ENCODE measurements around the gene HLTF. TPM values are rescaled to one million over a fixed set of nuclear protein-coding genes. Genes with fewer than 3 reads are reported as not detected.
"Not testable (repeated sequence)": the region's sequence is repeated elsewhere in the genome, so short reads cannot be mapped to it uniquely, and the experiment has no call there.

Gene HLTF
- total RNA-seq, 1 donor from 2014 or later = 42.8 TPM

DNA sequence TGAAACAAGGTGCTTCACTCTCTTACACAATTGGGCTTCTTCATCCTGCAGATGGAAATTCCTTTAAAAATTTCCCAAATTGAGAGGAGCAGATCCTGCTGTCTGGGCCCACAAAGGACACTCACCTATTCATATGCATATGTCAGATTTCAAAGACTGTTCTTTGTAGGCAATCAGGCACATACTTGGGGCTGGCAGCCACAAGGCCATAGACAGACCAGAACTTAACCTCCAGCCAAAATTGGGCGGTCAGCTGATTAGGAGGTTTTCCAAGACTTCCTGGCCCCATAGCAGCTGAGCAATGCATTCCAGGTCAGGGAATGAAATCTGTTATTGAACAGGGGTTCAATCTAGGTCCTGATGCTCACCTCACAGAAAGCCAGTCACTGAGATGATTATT, 28.1 kb upstream of the HLTF start:
- H3K4me3 Mint-ChIP-seq (ENCODE audit: low read depth) = no peak overlapping the region
- TF ChIP-seq, protein P1, sequence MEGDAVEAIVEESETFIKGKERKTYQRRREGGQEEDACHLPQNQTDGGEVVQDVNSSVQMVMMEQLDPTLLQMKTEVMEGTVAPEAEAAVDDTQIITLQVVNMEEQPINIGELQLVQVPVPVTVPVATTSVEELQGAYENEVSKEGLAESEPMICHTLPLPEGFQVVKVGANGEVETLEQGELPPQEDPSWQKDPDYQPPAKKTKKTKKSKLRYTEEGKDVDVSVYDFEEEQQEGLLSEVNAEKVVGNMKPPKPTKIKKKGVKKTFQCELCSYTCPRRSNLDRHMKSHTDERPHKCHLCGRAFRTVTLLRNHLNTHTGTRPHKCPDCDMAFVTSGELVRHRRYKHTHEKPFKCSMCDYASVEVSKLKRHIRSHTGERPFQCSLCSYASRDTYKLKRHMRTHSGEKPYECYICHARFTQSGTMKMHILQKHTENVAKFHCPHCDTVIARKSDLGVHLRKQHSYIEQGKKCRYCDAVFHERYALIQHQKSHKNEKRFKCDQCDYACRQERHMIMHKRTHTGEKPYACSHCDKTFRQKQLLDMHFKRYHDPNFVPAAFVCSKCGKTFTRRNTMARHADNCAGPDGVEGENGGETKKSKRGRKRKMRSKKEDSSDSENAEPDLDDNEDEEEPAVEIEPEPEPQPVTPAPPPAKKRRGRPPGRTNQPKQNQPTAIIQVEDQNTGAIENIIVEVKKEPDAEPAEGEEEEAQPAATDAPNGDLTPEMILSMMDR (IDR thresholded peaks at IDR 0.05; ENCODE audit: unreplicated experiment) = no peak
- H3K27me3 Mint-ChIP-seq = peaks cover 1% of the 10 kb centered on the region
- no peak for DNase-seq (ENCODE audit: low spot score, unreplicated experiment)
- H3K4me1 Mint-ChIP-seq (ENCODE audit: low read depth) = no peaks in the 10 kb centered on the region
- no peaks in the 10 kb centered on the region for H3K36me3 Mint-ChIP-seq (ENCODE audit: insufficient read depth)
- H3K9me3 Mint-ChIP-seq (ENCODE audit: low read depth) = peaks cover 8% of the 10 kb centered on the region
- peak overlapping the region; percentile 3 for H3K27ac Mint-ChIP-seq

DNA sequence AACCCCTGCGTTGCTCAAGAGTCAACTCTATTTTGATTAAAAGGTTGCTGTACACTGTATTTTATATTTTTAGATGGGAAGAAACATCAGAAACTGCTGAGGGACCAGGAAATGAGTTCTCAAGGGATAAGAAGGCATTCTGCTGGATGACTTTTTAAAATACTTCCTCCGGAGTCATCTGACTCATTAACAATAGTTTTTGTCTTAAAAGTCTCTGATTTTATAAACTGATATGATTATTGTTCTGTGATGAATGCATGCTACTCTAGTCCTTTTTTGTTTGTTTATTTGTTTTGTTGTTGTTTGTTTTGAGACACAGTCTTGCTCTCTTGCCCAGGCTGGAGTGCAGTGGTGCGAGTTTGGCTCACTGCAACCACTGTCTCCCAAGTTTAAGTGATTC, 18.2 kb upstream of the HLTF start:
- Mint-ChIP-seq H3K9me3 (ENCODE audit: low read depth) (peaks cover 10% of the 10 kb centered on the region), H3K36me3 (ENCODE audit: insufficient read depth) (no peaks in the 10 kb centered on the region), H3K4me3 (ENCODE audit: low read depth) (no peak overlapping the region), H3K4me1 (ENCODE audit: low read depth) (no peaks in the 10 kb centered on the region), H3K27me3 (no peaks in the 10 kb centered on the region), H3K27ac (no peak overlapping the region)
- TF ChIP-seq, protein P1 (IDR thresholded peaks at IDR 0.05; ENCODE audit: unreplicated experiment) = no peak
- DNase-seq (ENCODE audit: low spot score, unreplicated experiment) = no peak

DNA sequence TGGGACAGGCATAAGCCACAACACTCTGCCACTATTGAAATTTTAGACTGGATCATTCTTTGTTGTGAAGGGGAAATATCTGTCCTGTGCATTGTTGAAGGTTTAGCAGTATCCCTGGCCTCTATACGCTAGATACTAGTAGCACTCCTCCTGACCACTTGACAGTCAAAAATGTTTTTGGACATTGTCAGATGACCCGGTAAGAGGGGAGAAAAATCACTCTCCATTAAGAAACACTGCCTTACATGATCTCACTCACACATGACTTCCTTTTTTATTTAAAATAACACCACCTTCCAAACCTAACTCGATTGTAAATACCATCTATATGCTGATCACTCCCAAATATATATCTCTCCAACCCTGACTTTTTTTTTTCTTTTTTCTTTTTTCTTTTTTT, 15.3 kb upstream of the HLTF start:
- H3K9me3 Mint-ChIP-seq (ENCODE audit: low read depth) = peaks cover 14% of the 10 kb centered on the region
- H3K27me3 Mint-ChIP-seq = no peaks in the 10 kb centered on the region
- H3K27ac Mint-ChIP-seq = no peak overlapping the region
- DNase-seq (ENCODE audit: low spot score, unreplicated experiment) = no peak
- H3K4me3 Mint-ChIP-seq (ENCODE audit: low read depth) = no peak overlapping the region
- no peaks in the 10 kb centered on the region for H3K36me3 Mint-ChIP-seq (ENCODE audit: insufficient read depth)
- TF ChIP-seq, protein P1 (IDR thresholded peaks at IDR 0.05; ENCODE audit: unreplicated experiment) = no peak
- H3K4me1 Mint-ChIP-seq (ENCODE audit: low read depth) = no peaks in the 10 kb centered on the region

DNA sequence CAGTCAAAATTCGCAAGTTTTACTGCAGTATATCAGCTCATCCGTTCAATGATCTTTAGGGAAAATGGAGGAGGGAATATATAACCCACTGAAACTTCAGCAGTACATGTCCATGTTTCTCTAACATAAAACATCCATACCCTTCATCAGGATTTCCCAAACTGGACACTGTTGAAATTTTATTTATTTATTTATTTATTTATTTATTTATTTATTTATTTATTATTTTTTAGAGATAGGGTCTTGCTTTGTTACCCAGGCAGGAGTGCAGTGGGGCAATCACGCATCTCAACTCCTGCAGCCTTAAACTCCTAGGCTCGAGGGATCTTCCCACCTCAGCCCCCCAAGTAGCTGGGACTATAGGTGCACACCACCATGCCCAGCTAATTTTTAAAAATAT, 14.8 kb upstream of the HLTF start:
- Mint-ChIP-seq H3K9me3 (ENCODE audit: low read depth) (peaks cover 12% of the 10 kb centered on the region), H3K36me3 (ENCODE audit: insufficient read depth) (no peaks in the 10 kb centered on the region), H3K27ac (no peak overlapping the region), H3K4me3 (ENCODE audit: low read depth) (no peak overlapping the region), H3K27me3 (no peaks in the 10 kb centered on the region), H3K4me1 (ENCODE audit: low read depth) (no peaks in the 10 kb centered on the region)
- TF ChIP-seq, protein P1 (IDR thresholded peaks at IDR 0.05; ENCODE audit: unreplicated experiment) = no peak
- DNase-seq (ENCODE audit: low spot score, unreplicated experiment) = no peak

DNA sequence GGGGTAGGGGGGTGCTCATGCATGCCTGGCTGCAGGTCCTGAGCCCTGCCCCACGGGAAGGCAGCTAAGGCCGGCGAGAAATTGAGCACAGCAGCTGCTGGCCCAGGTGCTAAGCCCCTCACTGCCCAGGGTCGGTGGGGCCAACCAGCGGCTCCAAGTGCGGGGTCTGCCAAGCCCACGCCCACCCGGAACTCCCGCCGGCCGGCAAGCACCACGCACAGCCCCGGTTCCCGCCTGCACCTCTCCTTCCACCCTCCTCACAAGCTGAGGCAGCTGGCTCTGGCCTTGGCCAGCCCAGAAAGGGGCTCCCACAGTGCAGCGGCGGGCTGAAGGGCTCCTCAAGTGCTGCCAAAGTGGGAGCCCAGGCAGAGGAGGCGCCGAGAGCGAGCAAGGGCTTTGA, 11.7 kb upstream of the HLTF start:
- not testable (repeated sequence) for DNase-seq (ENCODE audit: low spot score, unreplicated experiment); H3K36me3 Mint-ChIP-seq (ENCODE audit: insufficient read depth); H3K4me3 Mint-ChIP-seq (ENCODE audit: low read depth); H3K27ac Mint-ChIP-seq; H3K4me1 Mint-ChIP-seq (ENCODE audit: low read depth); H3K27me3 Mint-ChIP-seq; H3K9me3 Mint-ChIP-seq (ENCODE audit: low read depth)

DNA sequence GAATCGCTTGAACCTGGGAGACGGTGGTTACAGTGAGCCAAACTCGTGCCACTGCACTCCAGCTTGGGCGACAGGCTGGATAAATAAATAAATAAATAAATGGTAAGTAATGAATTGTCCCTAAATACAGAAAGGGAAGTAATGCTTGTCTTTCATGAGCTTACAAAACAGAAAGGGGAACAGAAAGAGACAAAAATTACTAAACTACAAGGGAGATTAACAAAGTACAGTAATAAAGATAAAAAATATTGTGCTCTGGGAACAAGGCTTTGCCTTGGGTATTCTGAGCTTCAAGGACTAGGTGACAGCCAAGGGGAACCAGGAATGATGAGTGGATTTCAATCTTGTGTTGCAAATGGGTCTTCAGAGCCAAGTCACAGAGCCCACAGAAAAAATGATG, 9.2 kb upstream of the HLTF start:
- H3K36me3 Mint-ChIP-seq (ENCODE audit: insufficient read depth) = no peaks in the 10 kb centered on the region
- peaks cover 4% of the 10 kb centered on the region for H3K9me3 Mint-ChIP-seq (ENCODE audit: low read depth)
- DNase-seq (ENCODE audit: low spot score, unreplicated experiment) = no peak
- no peak overlapping the region for H3K27ac Mint-ChIP-seq
- TF ChIP-seq, protein P1 (IDR thresholded peaks at IDR 0.05; ENCODE audit: unreplicated experiment) = no peak
- H3K27me3 Mint-ChIP-seq = no peaks in the 10 kb centered on the region
- H3K4me1 Mint-ChIP-seq (ENCODE audit: low read depth) = no peaks in the 10 kb centered on the region
- no peak overlapping the region for H3K4me3 Mint-ChIP-seq (ENCODE audit: low read depth)

Data from progenitor cell of endocrine pancreas (in vitro differentiated cells).